Vagina (tissue), 2 donors: ENCODE measurements around the gene EPG5.

Source experiments
- POLR2A ChIP-seq, 2 donors: fragments of 450-650 bp; IDR thresholded peaks; one replicate each; pipeline ENCODE4 v1.6.1; 2017; ENCODE audit warnings: antibody characterized with exemption in 2 of 2, mild to moderate bottlenecking in 2 of 2, moderate library complexity in 2 of 2
- POLR2AphosphoS5 ChIP-seq, 2 donors: sonication (generic); formaldehyde crosslinking; IDR thresholded peaks; one replicate each; pipeline ENCODE4 v1.9.0; 2017; ENCODE audit warnings: antibody characterized with exemption in 2 of 2, mild to moderate bottlenecking in 2 of 2, low read depth in 1 of 2; ENCODE audit not compliant: insufficient read depth in 1 of 2
- TF ChIP-seq, protein P1 (sequence below), 3 experiments: fragments of 450-650 bp in 2 of 3; fragments of 200-600 bp in 1 of 3; sonication (generic) in 1 of 3; IDR thresholded peaks; one replicate each; pipeline ENCODE4 v1.5.1; 2017 to 2019; ENCODE audit warnings: antibody characterized with exemption in 3 of 3, mild to moderate bottlenecking in 2 of 3, moderate library complexity in 2 of 3

DNA sequence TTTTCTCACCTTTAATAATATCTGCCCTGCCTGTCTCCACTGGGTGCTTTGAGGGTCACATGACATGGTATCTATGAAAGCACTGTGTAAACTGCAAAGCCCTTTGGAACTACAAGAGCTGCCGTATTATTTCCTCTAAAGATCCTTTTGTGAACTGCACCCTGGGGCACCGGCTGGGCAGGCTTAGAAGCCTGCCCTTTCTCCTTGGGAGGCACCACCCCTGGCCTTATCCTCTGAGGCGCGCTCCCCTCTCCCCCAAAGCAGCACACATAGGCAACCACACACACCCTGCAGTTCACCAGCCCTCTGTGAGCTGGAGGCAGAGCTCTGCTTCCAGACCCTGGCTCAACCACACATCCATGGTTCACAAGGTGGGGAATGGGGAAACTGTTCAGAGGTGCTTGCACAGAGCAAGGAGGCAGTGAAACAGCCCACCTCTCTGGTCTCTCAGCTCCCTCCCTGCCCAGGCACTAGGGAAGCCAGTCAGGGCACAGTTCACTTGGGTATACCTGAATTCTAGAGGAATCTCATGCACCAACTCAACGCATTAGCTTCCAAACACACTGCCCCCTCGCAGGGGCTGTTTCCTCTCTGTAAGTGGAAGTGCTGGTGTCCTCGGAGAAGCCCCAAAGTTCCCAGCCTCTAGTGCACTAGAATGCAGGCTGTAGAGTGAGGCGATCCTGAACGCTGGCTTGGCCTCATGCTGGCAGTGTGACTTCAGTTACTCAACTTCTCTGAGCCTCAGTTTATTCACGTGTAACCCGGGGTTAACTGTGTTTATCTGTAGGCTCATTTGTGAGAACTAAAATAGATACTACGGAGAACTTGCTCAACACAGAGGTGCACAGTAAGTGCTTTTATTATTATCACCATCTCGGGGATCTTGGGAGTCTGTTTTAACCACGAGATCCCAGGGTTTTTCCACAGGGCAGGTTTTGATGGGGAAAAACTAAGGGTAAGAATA lies 130.6 kb downstream of the EPG5 start:
- TF ChIP-seq, protein P1, sequence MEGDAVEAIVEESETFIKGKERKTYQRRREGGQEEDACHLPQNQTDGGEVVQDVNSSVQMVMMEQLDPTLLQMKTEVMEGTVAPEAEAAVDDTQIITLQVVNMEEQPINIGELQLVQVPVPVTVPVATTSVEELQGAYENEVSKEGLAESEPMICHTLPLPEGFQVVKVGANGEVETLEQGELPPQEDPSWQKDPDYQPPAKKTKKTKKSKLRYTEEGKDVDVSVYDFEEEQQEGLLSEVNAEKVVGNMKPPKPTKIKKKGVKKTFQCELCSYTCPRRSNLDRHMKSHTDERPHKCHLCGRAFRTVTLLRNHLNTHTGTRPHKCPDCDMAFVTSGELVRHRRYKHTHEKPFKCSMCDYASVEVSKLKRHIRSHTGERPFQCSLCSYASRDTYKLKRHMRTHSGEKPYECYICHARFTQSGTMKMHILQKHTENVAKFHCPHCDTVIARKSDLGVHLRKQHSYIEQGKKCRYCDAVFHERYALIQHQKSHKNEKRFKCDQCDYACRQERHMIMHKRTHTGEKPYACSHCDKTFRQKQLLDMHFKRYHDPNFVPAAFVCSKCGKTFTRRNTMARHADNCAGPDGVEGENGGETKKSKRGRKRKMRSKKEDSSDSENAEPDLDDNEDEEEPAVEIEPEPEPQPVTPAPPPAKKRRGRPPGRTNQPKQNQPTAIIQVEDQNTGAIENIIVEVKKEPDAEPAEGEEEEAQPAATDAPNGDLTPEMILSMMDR (IDR thresholded peaks at IDR 0.05), result no peak
- TF ChIP-seq POLR2A (IDR thresholded peaks at IDR 0.05) (no peak), POLR2AphosphoS5 (IDR thresholded peaks at IDR 0.05; ENCODE audit: insufficient read depth in 1 of 2, low read depth in 1 of 2) (no peak)
